ENCODE measurements around the gene LCN6.

- TF ChIP-seq FOXM1 (CRISPR knock-in tag; IDR thresholded peaks at IDR 0.05): no peak
- TF ChIP-seq EEA1 (CRISPR knock-in tag; IDR thresholded peaks at IDR 0.05; ENCODE audit: borderline replicate concordance): no peak
- no peak for TF ChIP-seq CTCF (CRISPR knock-in tag; IDR thresholded peaks at IDR 0.05)
Observed at GRCh38 chr9:136707011-136707410, 41.3 kb downstream of the LCN6 start.
